ENCODE data around the gene AKAP7. TPM values are rescaled to one million over a fixed set of nuclear protein-coding genes. Genes with fewer than 3 reads are reported as not detected.

Gene AKAP7
- total and polyA plus RNA-seq, 2 experiments from 2014 or later, result 18.4 to 54.4 TPM

DNA sequence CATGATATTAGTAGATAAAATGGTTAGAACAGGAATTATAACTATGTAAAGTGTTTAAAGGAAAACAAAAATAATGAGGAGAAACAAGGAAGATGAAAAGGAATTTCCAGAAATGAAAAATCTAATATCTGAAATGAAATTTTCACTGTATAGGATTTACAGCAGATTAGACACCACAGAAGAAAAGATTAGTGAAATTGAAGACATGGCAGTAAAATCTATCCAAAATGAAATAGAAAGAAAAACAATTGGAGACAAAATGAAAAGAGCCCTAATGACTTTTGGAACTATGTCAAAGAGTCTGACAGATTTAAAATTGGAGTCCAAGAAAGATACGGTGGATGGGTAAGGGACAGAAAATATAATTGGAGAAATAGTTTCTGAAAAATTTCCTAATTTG lies 174.2 kb downstream of the AKAP7 start:
- no peak overlapping the region for H3K4me2 ChIP-seq
- no peak overlapping the region for H3K27ac ChIP-seq
- no peaks in the 10 kb centered on the region for H3K9me2 ChIP-seq (replicated peaks; ENCODE audit: insufficient read depth)
- no peaks in the 10 kb centered on the region for H3K36me3 ChIP-seq (replicated peaks; ENCODE audit: insufficient read depth, low read depth)
- H2AFZ ChIP-seq, result no peak overlapping the region
- 100% methylated on average over 1 of the region's 1 CpG for WGBS (ENCODE audit: low lambda C conversion rate, missing lambda C conversion rate)
- no peaks in the 10 kb centered on the region for H3K27me3 ChIP-seq
- no peaks in the 10 kb centered on the region for H4K20me1 ChIP-seq (ENCODE audit: insufficient read depth, poor library complexity, severe bottlenecking)
- DNase-seq (ENCODE audit: low spot score), result no peak
- no peaks in the 10 kb centered on the region for H3K4me1 ChIP-seq (ENCODE audit: insufficient read depth)
- H3K79me2 ChIP-seq, result no peaks in the 10 kb centered on the region
- H3K4me3 ChIP-seq, result no peak overlapping the region
- H3K9me3 ChIP-seq (ENCODE audit: low read depth), result peaks cover 12% of the 10 kb centered on the region
- TF ChIP-seq EZH2 (IDR thresholded peaks at IDR 0.05; ENCODE audit: borderline replicate concordance) (no peak), EZH2phosphoT487 (IDR thresholded peaks at IDR 0.05; ENCODE audit: low read depth, severe bottlenecking, unreplicated experiment) (no peak)
- TF ChIP-seq, protein P1, sequence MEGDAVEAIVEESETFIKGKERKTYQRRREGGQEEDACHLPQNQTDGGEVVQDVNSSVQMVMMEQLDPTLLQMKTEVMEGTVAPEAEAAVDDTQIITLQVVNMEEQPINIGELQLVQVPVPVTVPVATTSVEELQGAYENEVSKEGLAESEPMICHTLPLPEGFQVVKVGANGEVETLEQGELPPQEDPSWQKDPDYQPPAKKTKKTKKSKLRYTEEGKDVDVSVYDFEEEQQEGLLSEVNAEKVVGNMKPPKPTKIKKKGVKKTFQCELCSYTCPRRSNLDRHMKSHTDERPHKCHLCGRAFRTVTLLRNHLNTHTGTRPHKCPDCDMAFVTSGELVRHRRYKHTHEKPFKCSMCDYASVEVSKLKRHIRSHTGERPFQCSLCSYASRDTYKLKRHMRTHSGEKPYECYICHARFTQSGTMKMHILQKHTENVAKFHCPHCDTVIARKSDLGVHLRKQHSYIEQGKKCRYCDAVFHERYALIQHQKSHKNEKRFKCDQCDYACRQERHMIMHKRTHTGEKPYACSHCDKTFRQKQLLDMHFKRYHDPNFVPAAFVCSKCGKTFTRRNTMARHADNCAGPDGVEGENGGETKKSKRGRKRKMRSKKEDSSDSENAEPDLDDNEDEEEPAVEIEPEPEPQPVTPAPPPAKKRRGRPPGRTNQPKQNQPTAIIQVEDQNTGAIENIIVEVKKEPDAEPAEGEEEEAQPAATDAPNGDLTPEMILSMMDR (IDR thresholded peaks at IDR 0.05; ENCODE audit: poor library complexity), result no peak

DNA sequence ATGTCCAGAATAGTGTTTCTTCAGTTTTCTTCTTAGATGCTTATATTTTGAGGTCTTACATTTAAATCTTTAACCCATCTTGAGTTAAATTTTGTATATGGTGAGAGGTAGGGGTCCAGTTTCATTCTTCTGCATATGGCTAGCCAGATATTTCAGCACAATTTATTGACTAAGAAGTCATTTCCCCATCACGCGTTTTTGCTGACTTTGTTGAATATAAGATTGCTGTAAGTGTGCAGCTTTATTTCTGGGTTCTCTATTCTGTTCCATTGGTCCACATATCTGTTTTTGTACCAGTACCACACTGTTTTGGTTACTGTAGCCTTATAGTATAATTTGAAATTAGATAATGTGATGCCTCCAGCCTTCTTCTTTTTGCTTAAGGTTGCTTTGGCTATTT lies 179.6 kb downstream of the AKAP7 start:
- 98% methylated on average over 2 of the region's 2 CpGs for WGBS (ENCODE audit: low lambda C conversion rate, missing lambda C conversion rate)
- no peak overlapping the region for H3K4me2 ChIP-seq
- H3K9me2 ChIP-seq (replicated peaks; ENCODE audit: insufficient read depth), result no peaks in the 10 kb centered on the region
- no peaks in the 10 kb centered on the region for H3K27me3 ChIP-seq
- no peak for DNase-seq (ENCODE audit: low spot score)
- H3K4me1 ChIP-seq (ENCODE audit: insufficient read depth), result no peaks in the 10 kb centered on the region
- H4K20me1 ChIP-seq (ENCODE audit: insufficient read depth, poor library complexity, severe bottlenecking), result no peaks in the 10 kb centered on the region
- no peak overlapping the region for H3K4me3 ChIP-seq
- no peaks in the 10 kb centered on the region for H3K36me3 ChIP-seq (replicated peaks; ENCODE audit: insufficient read depth, low read depth)
- no peak overlapping the region for H2AFZ ChIP-seq
- TF ChIP-seq EZH2 (IDR thresholded peaks at IDR 0.05; ENCODE audit: borderline replicate concordance), result no peak
- TF ChIP-seq, protein P1 (IDR thresholded peaks at IDR 0.05; ENCODE audit: poor library complexity), result no peak
- no peak for TF ChIP-seq EZH2phosphoT487 (IDR thresholded peaks at IDR 0.05; ENCODE audit: low read depth, severe bottlenecking, unreplicated experiment)
- no peak overlapping the region for H3K27ac ChIP-seq
- no peaks in the 10 kb centered on the region for H3K79me2 ChIP-seq
- peaks cover 7% of the 10 kb centered on the region for H3K9me3 ChIP-seq (ENCODE audit: low read depth)

DNA sequence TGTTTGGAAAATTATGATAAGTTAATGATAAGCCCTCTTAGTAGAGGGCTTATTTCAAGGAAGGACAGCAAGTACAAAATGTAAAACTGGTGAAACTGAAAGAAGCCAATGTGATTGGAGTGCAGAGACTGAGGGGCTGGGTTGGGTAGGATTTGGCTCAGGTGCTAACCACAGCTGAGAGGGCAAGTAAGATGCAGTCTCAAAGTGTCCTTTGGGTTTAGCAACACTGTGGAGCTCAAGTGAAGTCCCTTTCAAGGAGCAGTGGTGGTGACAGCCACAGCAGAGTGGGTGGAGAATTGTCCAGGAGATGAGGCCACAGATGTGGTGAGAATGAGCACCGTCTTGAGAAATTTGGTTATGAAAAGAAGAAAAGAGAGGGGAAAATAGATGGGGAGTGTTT lies 181.4 kb downstream of the AKAP7 start:
- H3K4me3 ChIP-seq, result no peak overlapping the region
- H3K4me1 ChIP-seq (ENCODE audit: insufficient read depth), result no peaks in the 10 kb centered on the region
- no peaks in the 10 kb centered on the region for H3K79me2 ChIP-seq
- no peaks in the 10 kb centered on the region for H3K9me2 ChIP-seq (replicated peaks; ENCODE audit: insufficient read depth)
- no peak overlapping the region for H2AFZ ChIP-seq
- H3K4me2 ChIP-seq, result no peak overlapping the region
- no peaks in the 10 kb centered on the region for H3K27me3 ChIP-seq
- H3K27ac ChIP-seq, result no peak overlapping the region
- TF ChIP-seq EZH2 (IDR thresholded peaks at IDR 0.05; ENCODE audit: borderline replicate concordance) (no peak), EZH2phosphoT487 (IDR thresholded peaks at IDR 0.05; ENCODE audit: low read depth, severe bottlenecking, unreplicated experiment) (no peak)
- TF ChIP-seq, protein P1 (IDR thresholded peaks at IDR 0.05; ENCODE audit: poor library complexity), result no peak
- H4K20me1 ChIP-seq (ENCODE audit: insufficient read depth, poor library complexity, severe bottlenecking), result no peaks in the 10 kb centered on the region
- H3K9me3 ChIP-seq (ENCODE audit: low read depth), result peaks cover 5% of the 10 kb centered on the region
- no peak for DNase-seq (ENCODE audit: low spot score)
- H3K36me3 ChIP-seq (replicated peaks; ENCODE audit: insufficient read depth, low read depth), result no peaks in the 10 kb centered on the region
- WGBS (ENCODE audit: low lambda C conversion rate, missing lambda C conversion rate), result 100% methylated on average over 1 of the region's 1 CpG

DNA sequence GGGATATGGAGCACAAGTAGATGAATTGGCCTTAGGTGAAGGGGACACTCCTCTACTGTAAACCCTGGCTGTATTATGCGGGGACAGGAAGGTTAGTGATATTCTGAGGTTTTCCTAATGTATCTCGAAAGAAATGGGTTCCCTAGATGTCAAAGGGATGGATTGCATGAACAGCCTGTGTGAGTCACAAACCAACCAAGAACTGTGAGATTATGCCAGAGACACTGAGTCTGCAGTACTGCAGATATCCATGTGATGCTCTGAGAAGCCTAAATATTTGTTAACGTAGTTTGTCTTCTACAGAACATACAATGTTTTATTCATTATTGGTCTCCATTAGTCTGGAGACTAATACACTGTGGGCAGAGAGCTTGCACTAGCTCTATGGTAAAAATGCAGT lies 182.2 kb downstream of the AKAP7 start:
- H2AFZ ChIP-seq, result no peak overlapping the region
- no peaks in the 10 kb centered on the region for H3K9me2 ChIP-seq (replicated peaks; ENCODE audit: insufficient read depth)
- no peak overlapping the region for H3K4me3 ChIP-seq
- no peaks in the 10 kb centered on the region for H3K79me2 ChIP-seq
- no peak overlapping the region for H3K27ac ChIP-seq
- TF ChIP-seq EZH2phosphoT487 (IDR thresholded peaks at IDR 0.05; ENCODE audit: low read depth, severe bottlenecking, unreplicated experiment), result no peak
- no peak for TF ChIP-seq EZH2 (IDR thresholded peaks at IDR 0.05; ENCODE audit: borderline replicate concordance)
- TF ChIP-seq, protein P1 (IDR thresholded peaks at IDR 0.05; ENCODE audit: poor library complexity), result no peak
- DNase-seq (ENCODE audit: low spot score), result no peak
- no peaks in the 10 kb centered on the region for H4K20me1 ChIP-seq (ENCODE audit: insufficient read depth, poor library complexity, severe bottlenecking)
- no peaks in the 10 kb centered on the region for H3K27me3 ChIP-seq
- H3K4me1 ChIP-seq (ENCODE audit: insufficient read depth), result no peaks in the 10 kb centered on the region
- H3K36me3 ChIP-seq (replicated peaks; ENCODE audit: insufficient read depth, low read depth), result no peaks in the 10 kb centered on the region
- H3K9me3 ChIP-seq (ENCODE audit: low read depth), result peaks cover 5% of the 10 kb centered on the region
- 87% methylated on average over 3 of the region's 3 CpGs for WGBS (ENCODE audit: low lambda C conversion rate, missing lambda C conversion rate)
- H3K4me2 ChIP-seq, result no peak overlapping the region
